Left lung (tissue), 10 donors: ENCODE measurements around the gene FOXO1. TPM values are rescaled to one million over a fixed set of nuclear protein-coding genes. Genes with fewer than 3 reads are reported as not detected.

Source experiments
- ATAC-seq: fragments of 200-7000 bp; cut with Tn5 transposase; one replicate; pipeline ENCODE4 v1.9.1; 2020; ENCODE audit warnings: moderate library complexity
- DNase-seq, 4 donors: peaks; one replicate each; pipeline ENCODE4 v3.0.0-alpha.2; 2013 to 2020
- H3K27ac ChIP-seq, 2 donors: fragments of 200-600 bp; sonication (generic) in 1 of 2; one replicate each; pipeline versions ENCODE4 v1.5.0 to v1.8.0; 2020 to 2021
- H3K27me3 ChIP-seq, 2 donors: fragments of 200-600 bp; sonication (generic) in 1 of 2; one replicate each; pipeline versions ENCODE4 v1.5.0 to v1.8.0; 2020 to 2021
- H3K36me3 ChIP-seq, 2 donors: fragments of 200-600 bp; sonication (generic) in 1 of 2; one replicate each; pipeline versions ENCODE4 v1.5.0 to v1.8.0; 2020 to 2021
- H3K4me1 ChIP-seq, 2 donors: fragments of 200-600 bp; one replicate each; pipeline ENCODE4 v1.8.0; 2021
- H3K4me3 ChIP-seq, 2 donors: fragments of 200-600 bp; sonication (generic) in 1 of 2; one replicate each; pipeline versions ENCODE4 v1.5.0 to v1.8.0; 2020 to 2021; ENCODE audit warnings: mild to moderate bottlenecking in 1 of 2
- H3K9me3 ChIP-seq, 2 donors: fragments of 200-600 bp; sonication (generic) in 1 of 2; one replicate each; pipeline versions ENCODE4 v1.5.0 to v1.8.0; 2020 to 2021
- CTCF ChIP-seq, 2 donors: fragments of 200-600 bp; sonication (generic) in 1 of 2; IDR thresholded peaks; one replicate each; pipeline versions ENCODE4 v1.5.0 to v1.8.0; 2021; ENCODE audit warnings: antibody characterized with exemption in 2 of 2
- intact Hi-C, 2 donors: fragments of 100-400 bp; cut with DNase I; formaldehyde crosslinking; loops; one replicate each; pipeline versions ENCODE4 v1.11.2 to v1.14.2; 2022
- polyA plus RNA-seq, 6 donors: library from polyadenylated mRNA; unstranded; fragments of 120-200 nt; gene quantifications; one replicate each; pipeline ENCODE4 v1.2.1, GENCODE V29; 2013; ENCODE audit not compliant: insufficient read length in 6 of 6
- total RNA-seq, 2 donors: library from RNA; stranded (reverse); fragmentation: NEBNext Ultra II Directional; extraction: Animal tissue kit (Norgen Biotek cat#: 25700); gene quantifications; one replicate each; pipeline ENCODE4 v1.2.1, GENCODE V29; 2021
- donor health status: DM: no; HTN: yes; CAD: no.
- donor health status: DM: no; HTN: no; CAD: no.

FOXO1 gene
- total and polyA plus RNA-seq, 8 donors: 12.1 to 24.0 (median 13.8) TPM

DNA sequence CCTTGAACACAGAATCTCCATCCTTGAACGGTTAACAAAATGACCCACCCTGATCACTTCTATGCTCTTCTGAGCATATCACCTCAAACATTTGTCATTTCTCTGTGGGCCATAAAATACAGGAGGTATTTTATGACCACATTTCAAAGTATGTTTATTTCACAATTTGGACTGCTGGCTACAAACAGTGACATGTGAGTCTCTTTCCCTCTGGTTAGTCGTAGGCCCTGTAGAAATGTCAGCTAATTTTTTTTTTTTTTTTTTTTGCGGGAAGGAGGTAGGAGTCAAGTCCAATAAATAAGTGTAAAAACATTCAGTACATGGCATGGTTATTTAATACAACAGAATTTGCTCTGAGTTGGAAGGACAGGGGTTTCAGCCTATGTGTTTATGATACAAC is 70.7 kb downstream of the FOXO1 start:
- ATAC-seq (no peak), DNase-seq (no peak)
- H3K9me3 ChIP-seq: no peaks in the 10 kb centered on the region
- no peaks in the 10 kb centered on the region for H3K27me3 ChIP-seq
- H3K27ac ChIP-seq: no peak overlapping the region
- H3K36me3 ChIP-seq: no peaks in the 10 kb centered on the region
- H3K4me3 ChIP-seq: no peak overlapping the region
- H3K4me1 ChIP-seq: peaks cover 11 to 23% of the 10 kb centered on the region in 2 donors
- intact Hi-C loops: no loop called here
- TF ChIP-seq CTCF (IDR thresholded peaks at IDR 0.05): no peak

DNA sequence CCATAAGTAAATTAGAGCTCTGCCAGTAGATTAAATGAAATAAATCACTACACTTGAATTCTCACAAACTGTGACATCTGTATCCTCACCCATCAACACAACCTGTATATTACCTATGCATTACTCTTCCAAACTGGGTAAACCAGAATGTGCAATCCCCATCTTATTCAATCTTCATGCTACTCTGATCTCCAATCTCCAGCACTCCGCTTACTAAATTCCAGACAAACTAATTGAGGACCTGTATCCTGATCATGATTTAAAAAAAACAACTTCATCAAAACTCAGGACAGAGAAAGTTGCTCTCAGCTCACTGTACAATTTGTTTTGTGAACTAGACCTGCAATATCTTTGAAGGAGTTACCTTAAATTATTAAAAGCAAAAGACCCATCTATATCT is 74.4 kb downstream of the FOXO1 start:
- TF ChIP-seq CTCF (IDR thresholded peaks at IDR 0.05): no peak

GRCh38 chr13:40591091-40591490 is 75.3 kb downstream of the FOXO1 start:
- H3K27me3 ChIP-seq: no peaks in the 10 kb centered on the region
- H3K36me3 ChIP-seq: no peaks in the 10 kb centered on the region
- intact Hi-C loops: no loop called here
- H3K4me1 ChIP-seq: peaks cover 30 to 53% of the 10 kb centered on the region in 2 donors
- no peak for ATAC-seq
- H3K4me3 ChIP-seq: no peak overlapping the region
- no peaks in the 10 kb centered on the region for H3K9me3 ChIP-seq
- no peak for TF ChIP-seq CTCF (IDR thresholded peaks at IDR 0.05)
- peak overlapping the region in 1 of 2 donors; percentile 79 for H3K27ac ChIP-seq
- no peak for DNase-seq

More for the DNA sequence above, 74.4 kb downstream of the FOXO1 start:
- peaks cover 20 to 51% of the 10 kb centered on the region in 2 donors for H3K4me1 ChIP-seq
- H3K4me3 ChIP-seq: no peak overlapping the region
- no peaks in the 10 kb centered on the region for H3K27me3 ChIP-seq
- no peak for DNase-seq
- intact Hi-C loops: no loop called here
- H3K9me3 ChIP-seq: no peaks in the 10 kb centered on the region
- H3K27ac ChIP-seq: no peak overlapping the region
- H3K36me3 ChIP-seq: no peaks in the 10 kb centered on the region
- no peak for ATAC-seq

DNA sequence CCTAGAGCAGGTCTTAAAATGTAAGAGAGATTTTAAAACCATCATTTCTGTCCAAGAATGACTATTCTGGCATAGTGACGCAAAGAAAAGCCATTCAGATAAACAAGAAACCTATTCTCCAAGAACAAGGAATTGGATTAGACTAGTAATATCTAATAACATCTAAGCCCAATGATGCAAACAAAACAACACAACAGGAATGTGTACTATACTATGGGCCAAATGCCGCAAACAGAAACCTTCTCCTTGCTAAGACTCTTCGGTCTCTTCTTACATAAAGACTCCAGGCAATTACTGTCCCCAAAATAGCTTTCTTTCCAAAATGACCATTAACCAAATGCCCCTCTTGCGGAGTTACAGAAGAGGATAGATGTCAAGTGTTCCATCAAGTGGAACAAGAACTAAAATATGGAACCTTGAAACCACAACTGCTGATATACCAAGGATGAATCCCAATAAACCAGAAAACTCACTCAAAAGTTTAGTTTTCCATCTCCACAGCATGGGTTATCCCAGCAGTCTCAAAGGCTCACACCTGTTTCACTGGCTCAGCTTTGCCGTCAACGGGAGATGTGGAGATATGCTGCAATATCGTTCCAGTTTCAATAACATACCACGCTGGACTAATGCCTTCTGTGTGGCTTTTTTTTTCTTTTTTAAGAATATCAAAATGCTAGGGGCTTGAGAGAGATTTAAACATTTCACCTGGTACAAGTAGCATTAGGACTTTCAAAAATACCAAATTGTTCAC is 76.2 kb downstream of the FOXO1 start:
- H3K27me3 ChIP-seq: no peaks in the 10 kb centered on the region
- peak overlapping the region; percentile 63 to 79 for H3K27ac ChIP-seq
- H3K4me1 ChIP-seq: peaks cover 38 to 61% of the 10 kb centered on the region in 2 donors
- H3K36me3 ChIP-seq: no peaks in the 10 kb centered on the region
- intact Hi-C loops: no loop called here
- TF ChIP-seq CTCF (IDR thresholded peaks at IDR 0.05): no peak
- H3K4me3 ChIP-seq: no peak overlapping the region
- ATAC-seq (no peak), DNase-seq (no peak)
- no peaks in the 10 kb centered on the region for H3K9me3 ChIP-seq

DNA sequence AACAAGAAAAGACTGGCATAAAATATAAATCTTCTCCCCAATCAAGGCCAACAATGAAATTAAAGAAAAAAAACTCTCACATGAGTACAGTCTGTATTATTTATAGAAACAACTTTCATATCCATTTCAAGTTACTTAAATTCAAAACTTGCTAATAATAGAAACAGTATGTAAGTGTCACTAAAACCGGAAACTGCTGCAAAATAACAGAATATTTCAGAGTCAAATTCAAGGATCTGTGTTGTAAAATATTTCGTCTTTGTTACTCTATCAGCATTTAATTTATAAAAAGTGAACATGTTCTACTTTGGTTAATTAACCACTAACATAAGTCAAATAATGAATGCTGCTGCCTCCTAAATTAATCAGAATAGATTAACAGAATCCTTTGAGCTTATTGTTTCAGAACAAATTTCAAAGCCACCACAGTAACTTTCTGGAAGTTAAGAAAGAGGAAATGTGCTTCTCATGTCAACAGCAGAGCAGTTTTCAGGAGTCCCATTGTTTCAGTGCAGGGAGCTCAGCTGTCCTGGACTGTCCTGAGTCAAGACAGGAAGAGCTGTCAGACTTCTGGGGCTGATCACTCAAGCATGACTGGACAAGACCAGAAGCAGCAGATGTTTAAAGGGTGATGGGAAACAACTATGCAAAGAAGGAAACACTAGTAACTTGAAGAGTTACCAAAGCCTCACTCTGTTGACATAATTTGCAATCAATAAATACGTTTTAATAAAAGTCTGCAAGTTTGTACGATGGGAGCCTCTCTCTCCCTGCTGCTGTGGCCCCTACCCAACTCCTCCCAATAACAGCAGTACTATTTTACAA is 76.9 kb downstream of the FOXO1 start:
- peak; percentile 82 for ATAC-seq
- TF ChIP-seq CTCF (IDR thresholded peaks at IDR 0.05): no peak
- Histone ChIP-seq H3K4me3 (no peak overlapping the region), H3K27ac (peak overlapping the region; percentile 63 to 79), H3K27me3 (no peaks in the 10 kb centered on the region), H3K9me3 (no peaks in the 10 kb centered on the region), H3K36me3 (no peaks in the 10 kb centered on the region), H3K4me1 (peaks cover 39 to 67% of the 10 kb centered on the region in 2 donors)
- DNase-seq: peak in 3 of 4 donors; percentile 31 to 59 (median 44)
- intact Hi-C loops: no loop called here
